Ovary (tissue), 9 donors: ENCODE results near the gene MICAL2. TPM values are rescaled to one million over a fixed set of nuclear protein-coding genes. Genes with fewer than 3 reads are reported as not detected.

Source experiments
- DNase-seq, 5 donors: peaks; one replicate each; pipeline ENCODE4 v3.0.0-alpha.2; 2019 to 2020
- H3K27ac ChIP-seq, 2 donors: fragments of 200-600 bp; one replicate each; pipeline versions ENCODE4 v1.5.1 to v1.8.0; 2019 to 2022
- H3K27me3 ChIP-seq: fragments of 200-600 bp; one replicate; pipeline ENCODE4 v1.8.0; 2022
- H3K36me3 ChIP-seq: fragments of 200-600 bp; sonication (generic); one replicate; pipeline ENCODE4 v1.5.1; 2019
- H3K4me1 ChIP-seq: one replicate; pipeline ENCODE4 v1.8.1; 2013; ENCODE audit warnings: mild to moderate bottlenecking, moderate library complexity; ENCODE audit not compliant: insufficient read depth
- H3K4me3 ChIP-seq: fragments of 200-600 bp; sonication (generic); one replicate; pipeline ENCODE4 v1.5.1; 2017
- H3K9me3 ChIP-seq, 2 donors: fragments of 200-600 bp in 1 of 2; sonication (generic) in 1 of 2; one replicate each; pipeline versions ENCODE4 v1.5.1 to v1.8.1; 2013 to 2019; ENCODE audit warnings: mild to moderate bottlenecking in 1 of 2, moderate library complexity in 1 of 2
- EP300 ChIP-seq: sonication (generic); formaldehyde crosslinking; IDR thresholded peaks from one replicate; pipeline ENCODE4 v1.6.1; 2017; ENCODE audit warnings: antibody characterized with exemption
- POLR2A ChIP-seq: fragments of 450-650 bp; IDR thresholded peaks from one replicate; pipeline ENCODE4 v1.6.1; 2017; ENCODE audit warnings: antibody characterized with exemption, mild to moderate bottlenecking, moderate library complexity
- WGBS, 3 donors: extraction: QIAGEN DNeasy Blood & Tissue Kit in 1 of 3; methylation state at CpG; one replicate each; pipeline versions ENCODE4 v1.1.5 to v1.1.7; 2013 to 2017; 5-methylcytosine and 5-hydroxymethylcytosine counted together
- intact Hi-C, 4 donors: fragments of 100-400 bp; cut with DNase I; formaldehyde crosslinking; loops; one replicate each; pipeline versions ENCODE4 v1.11.0 to v1.15.1; 2022 to 2023
- polyA plus RNA-seq, 2 donors: library from polyadenylated mRNA; stranded (reverse); fragments of 200-250 nt in 1 of 2; fragments of 350-450 nt in 1 of 2; fragmentation: Illumina TruSeq in 1 of 2; extraction: RNeasy Lipid Tissue Mini Kit (QIAGEN cat#74804) in 1 of 2; gene quantifications; one replicate each; pipeline ENCODE4 v1.2.3, GENCODE V29; 2013 to 2014
- total RNA-seq, 7 donors: library from RNA; depleted of rRNA in 2 of 7; stranded (reverse); fragments of >200 nt in 2 of 7; fragmentation: NEBNext Ultra II Directional in 3 of 7; extraction: Animal tissue kit (Norgen Biotek cat#: 25700) in 3 of 7; gene quantifications; one replicate each; pipeline versions ENCODE4 v1.1.0 to v1.2.4, GENCODE V29; 2016 to 2023
- TF ChIP-seq, protein P1 (sequence below), 3 donors: fragments of 450-650 bp in 2 of 3; fragments of 200-600 bp in 1 of 3; IDR thresholded peaks; one replicate each; pipeline versions ENCODE4 v1.5.1 to v1.8.0; 2016 to 2022; ENCODE audit warnings: antibody characterized with exemption in 3 of 3, mild to moderate bottlenecking in 1 of 3
- donor health status: DM: no; HTN: no; CAD: no; lungs with moderate emphysema.
- donor health status: DM: no; HTN: no; CAD: no.
- donor health status: Bipolar disorder and iron deficiency.
- donor health status: DM: yes; HTN: yes; CAD: no.
- donor health status: DM: no; HTN: no; CAD: no.
- donor health status: DM: yes; HTN: yes; CAD: no.

Gene MICAL2
- total and polyA plus RNA-seq, 9 donors: 10.7 to 73.6 (median 32.5) TPM

- Histone ChIP-seq H3K27ac (no peak overlapping the region), H3K36me3 (no peaks in the 10 kb centered on the region), H3K4me3 (no peak overlapping the region), H3K9me3 (no peaks in the 10 kb centered on the region), H3K4me1 (peaks cover under 1% of the 10 kb centered on the region), H3K27me3 (no peaks in the 10 kb centered on the region)
- intact Hi-C loops: no loop called here
- TF ChIP-seq, protein P1, sequence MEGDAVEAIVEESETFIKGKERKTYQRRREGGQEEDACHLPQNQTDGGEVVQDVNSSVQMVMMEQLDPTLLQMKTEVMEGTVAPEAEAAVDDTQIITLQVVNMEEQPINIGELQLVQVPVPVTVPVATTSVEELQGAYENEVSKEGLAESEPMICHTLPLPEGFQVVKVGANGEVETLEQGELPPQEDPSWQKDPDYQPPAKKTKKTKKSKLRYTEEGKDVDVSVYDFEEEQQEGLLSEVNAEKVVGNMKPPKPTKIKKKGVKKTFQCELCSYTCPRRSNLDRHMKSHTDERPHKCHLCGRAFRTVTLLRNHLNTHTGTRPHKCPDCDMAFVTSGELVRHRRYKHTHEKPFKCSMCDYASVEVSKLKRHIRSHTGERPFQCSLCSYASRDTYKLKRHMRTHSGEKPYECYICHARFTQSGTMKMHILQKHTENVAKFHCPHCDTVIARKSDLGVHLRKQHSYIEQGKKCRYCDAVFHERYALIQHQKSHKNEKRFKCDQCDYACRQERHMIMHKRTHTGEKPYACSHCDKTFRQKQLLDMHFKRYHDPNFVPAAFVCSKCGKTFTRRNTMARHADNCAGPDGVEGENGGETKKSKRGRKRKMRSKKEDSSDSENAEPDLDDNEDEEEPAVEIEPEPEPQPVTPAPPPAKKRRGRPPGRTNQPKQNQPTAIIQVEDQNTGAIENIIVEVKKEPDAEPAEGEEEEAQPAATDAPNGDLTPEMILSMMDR (IDR thresholded peaks at IDR 0.05): no peak
- no peak for TF ChIP-seq POLR2A
- TF ChIP-seq EP300: no peak
- DNase-seq: no peak
- 91 to 95% (median 93%) methylated on average over 3 of the region's 3 CpGs for WGBS, 3 donors
These were observed 96.1 kb downstream of the MICAL2 start for GRCh38 chr11:12206529-12206928.

GRCh38 chr11:12207384-12208150 is 97.2 kb downstream of the MICAL2 start:
- no peak overlapping the region for H3K27ac ChIP-seq
- TF ChIP-seq, protein P1 (IDR thresholded peaks at IDR 0.05): no peak
- TF ChIP-seq EP300 (no peak), POLR2A (no peak)
- H3K36me3 ChIP-seq: no peaks in the 10 kb centered on the region
- H3K4me3 ChIP-seq: no peak overlapping the region
- no peaks in the 10 kb centered on the region for H3K4me1 ChIP-seq
- 77 to 96% (median 82%) methylated on average over 9 of the region's 9 CpGs for WGBS, 3 donors
- intact Hi-C loops: no loop called here
- H3K27me3 ChIP-seq: no peaks in the 10 kb centered on the region
- DNase-seq: no peak
- H3K9me3 ChIP-seq: no peaks in the 10 kb centered on the region

GRCh38 chr11:12209096-12209495 is 98.7 kb downstream of the MICAL2 start:
- Histone ChIP-seq H3K9me3 (no peaks in the 10 kb centered on the region), H3K36me3 (no peaks in the 10 kb centered on the region), H3K4me1 (no peaks in the 10 kb centered on the region), H3K27me3 (no peaks in the 10 kb centered on the region), H3K4me3 (no peak overlapping the region), H3K27ac (no peak overlapping the region)
- WGBS, 3 donors: 88 to 93% (median 90%) methylated on average over 2 of the region's 2 CpGs
- no peak for DNase-seq
- no peak for TF ChIP-seq POLR2A
- TF ChIP-seq, protein P1 (IDR thresholded peaks at IDR 0.05): no peak
- TF ChIP-seq EP300: no peak
- intact Hi-C loops: no loop called here

- Histone ChIP-seq H3K27ac (no peak overlapping the region), H3K9me3 (no peaks in the 10 kb centered on the region), H3K4me3 (no peak overlapping the region), H3K4me1 (no peaks in the 10 kb centered on the region), H3K36me3 (no peaks in the 10 kb centered on the region), H3K27me3 (no peaks in the 10 kb centered on the region)
- intact Hi-C loops: no loop called here
- no peak for DNase-seq
- TF ChIP-seq POLR2A (no peak), EP300 (no peak)
- TF ChIP-seq, protein P1 (IDR thresholded peaks at IDR 0.05): no peak
- 97 to 99% (median 98%) methylated on average over 4 of the region's 4 CpGs for WGBS, 3 donors
These were observed 99.8 kb downstream of the MICAL2 start for GRCh38 chr11:12210200-12210599.
